ENCODE measurements around the gene FMNL3.
A peak's percentile ranks its signal among the peaks of the same experiment; 100 is the strongest.
"Not testable (repeated sequence)": the region's sequence is repeated elsewhere in the genome, so short reads cannot be mapped to it uniquely, and the experiment has no call there.

FMNL3 gene

GRCh38 chr12:49619286-49619685, 87.9 kb downstream of the FMNL3 start:
- Histone ChIP-seq H3K9me3 (no peaks in the 10 kb centered on the region; the same call in 1 of the 2 replicates), H3K4me3 (no peak overlapping the region), H3K36me3 (replicated peaks) (no peaks in the 10 kb centered on the region), H3K4me1 (peaks cover 20% of the 10 kb centered on the region), H3K27me3 (ENCODE audit: low read depth) (no peaks in the 10 kb centered on the region)
- no peak for DNase-seq (ENCODE audit: low spot score in 2 of 2)
- in situ Hi-C loops (cut with MboI; ENCODE audit: low sequenced_read_pairs): no loop called here

GRCh38 chr12:49618576-49618975, 88.6 kb downstream of the FMNL3 start:
- DNase-seq (ENCODE audit: low spot score in 2 of 2): no peak
- Histone ChIP-seq H3K36me3 (replicated peaks) (no peaks in the 10 kb centered on the region), H3K4me1 (peaks cover 15% of the 10 kb centered on the region), H3K27me3 (ENCODE audit: low read depth) (no peaks in the 10 kb centered on the region), H3K4me3 (no peak overlapping the region), H3K9me3 (no peaks in the 10 kb centered on the region; the same call in 1 of the 2 replicates)
- in situ Hi-C loops (cut with MboI; ENCODE audit: low sequenced_read_pairs): no loop called here

- Histone ChIP-seq H3K4me3 (no peak overlapping the region), H3K4me1 (peaks cover 5% of the 10 kb centered on the region), H3K27me3 (ENCODE audit: low read depth) (no peaks in the 10 kb centered on the region), H3K36me3 (replicated peaks) (no peaks in the 10 kb centered on the region), H3K9me3 (no peaks in the 10 kb centered on the region; the same call in 1 of the 2 replicates)
- DNase-seq (ENCODE audit: low spot score in 2 of 2): no peak
- in situ Hi-C loops (cut with MboI; ENCODE audit: low sequenced_read_pairs): no loop called here
Observed at GRCh38 chr12:49616533-49617219, 90.5 kb downstream of the FMNL3 start.

- DNase-seq (ENCODE audit: low spot score in 2 of 2): no peak
- Histone ChIP-seq H3K4me3 (no peak overlapping the region), H3K36me3 (replicated peaks) (no peaks in the 10 kb centered on the region), H3K9me3 (no peaks in the 10 kb centered on the region; the same call in 1 of the 2 replicates), H3K4me1 (no peaks in the 10 kb centered on the region), H3K27me3 (ENCODE audit: low read depth) (no peaks in the 10 kb centered on the region)
- in situ Hi-C loops (cut with MboI; ENCODE audit: low sequenced_read_pairs): no loop called here
Observed at GRCh38 chr12:49615725-49616124, 91.5 kb downstream of the FMNL3 start.

GRCh38 chr12:49612210-49612609, 95.0 kb downstream of the FMNL3 start:
- H3K4me1 ChIP-seq: no peaks in the 10 kb centered on the region
- DNase-seq (ENCODE audit: low spot score in 2 of 2): no peak
- in situ Hi-C loops (cut with MboI; ENCODE audit: low sequenced_read_pairs): no loop called here

GRCh38 chr12:49610785-49611184, 96.4 kb downstream of the FMNL3 start:
- DNase-seq (ENCODE audit: low spot score in 2 of 2); H3K4me1 ChIP-seq; H3K36me3 ChIP-seq (replicated peaks); H3K27me3 ChIP-seq (ENCODE audit: low read depth); in situ Hi-C loops (cut with MboI; ENCODE audit: low sequenced_read_pairs); H3K4me3 ChIP-seq; H3K9me3 ChIP-seq: not testable (repeated sequence)

More at GRCh38 chr12:49612210-49612609, 95.0 kb downstream of the FMNL3 start:
- H3K27me3 ChIP-seq (ENCODE audit: low read depth): no peaks in the 10 kb centered on the region
- no peaks in the 10 kb centered on the region for H3K36me3 ChIP-seq (replicated peaks)
- H3K4me3 ChIP-seq: no peak overlapping the region
- no peaks in the 10 kb centered on the region; the same call in 1 of the 2 replicates for H3K9me3 ChIP-seq

- H3K4me3 ChIP-seq: no peak overlapping the region
- no peaks in the 10 kb centered on the region for H3K27me3 ChIP-seq (ENCODE audit: low read depth)
- DNase-seq (ENCODE audit: low spot score in 2 of 2): peak; percentile 20 to 54
- H3K4me1 ChIP-seq: no peaks in the 10 kb centered on the region
- in situ Hi-C loops (cut with MboI; ENCODE audit: low sequenced_read_pairs): no loop called here
- H3K36me3 ChIP-seq (replicated peaks): no peaks in the 10 kb centered on the region
- H3K9me3 ChIP-seq: no peaks in the 10 kb centered on the region; the same call in 1 of the 2 replicates
Observed at GRCh38 chr12:49609875-49610154, 97.4 kb downstream of the FMNL3 start.

- Histone ChIP-seq H3K4me1 (no peaks in the 10 kb centered on the region), H3K4me3 (no peak overlapping the region), H3K36me3 (replicated peaks) (no peaks in the 10 kb centered on the region), H3K27me3 (ENCODE audit: low read depth) (no peaks in the 10 kb centered on the region), H3K9me3 (no peaks in the 10 kb centered on the region; the same call in 1 of the 2 replicates)
- DNase-seq (ENCODE audit: low spot score in 2 of 2): no peak
- in situ Hi-C loops (cut with MboI; ENCODE audit: low sequenced_read_pairs): no loop called here
Observed at GRCh38 chr12:49609059-49609874, 97.9 kb downstream of the FMNL3 start.

- H3K27me3 ChIP-seq (ENCODE audit: low read depth); DNase-seq (ENCODE audit: low spot score in 2 of 2); H3K4me1 ChIP-seq; H3K4me3 ChIP-seq; H3K9me3 ChIP-seq; H3K36me3 ChIP-seq (replicated peaks); in situ Hi-C loops (cut with MboI; ENCODE audit: low sequenced_read_pairs): not testable (repeated sequence)
Observed at GRCh38 chr12:49605539-49605938, 101.7 kb downstream of the FMNL3 start, which contains the start of gene FAM186B. Gene FAM186B (minus strand): TSS chr12:49605639. CDS start chr12:49605477, 162 bp downstream.

- Histone ChIP-seq H3K9me3 (no peaks in the 10 kb centered on the region), H3K27me3 (ENCODE audit: low read depth) (no peaks in the 10 kb centered on the region), H3K36me3 (replicated peaks) (no peaks in the 10 kb centered on the region), H3K4me3 (no peak overlapping the region), H3K4me1 (no peaks in the 10 kb centered on the region)
- DNase-seq (ENCODE audit: low spot score in 2 of 2): no peak
- in situ Hi-C loops (cut with MboI; ENCODE audit: low sequenced_read_pairs): no loop called here
Observed at GRCh38 chr12:49604856-49605255, 102.3 kb downstream of the FMNL3 start.

- H3K4me1 ChIP-seq: no peaks in the 10 kb centered on the region
- H3K9me3 ChIP-seq: no peaks in the 10 kb centered on the region
- in situ Hi-C loops (cut with MboI; ENCODE audit: low sequenced_read_pairs): no loop called here
- DNase-seq (ENCODE audit: low spot score in 2 of 2): no peak
- H3K4me3 ChIP-seq: no peak overlapping the region
- H3K27me3 ChIP-seq (ENCODE audit: low read depth): no peaks in the 10 kb centered on the region
- no peaks in the 10 kb centered on the region for H3K36me3 ChIP-seq (replicated peaks)
Observed at GRCh38 chr12:49603721-49604120, 103.5 kb downstream of the FMNL3 start.

GRCh38 chr12:49599961-49600360, 107.2 kb downstream of the FMNL3 start:
- no peak overlapping the region for H3K4me3 ChIP-seq
- no peaks in the 10 kb centered on the region for H3K27me3 ChIP-seq (ENCODE audit: low read depth)
- in situ Hi-C loops (cut with MboI; ENCODE audit: low sequenced_read_pairs): no loop called here
- H3K9me3 ChIP-seq: no peaks in the 10 kb centered on the region
- no peaks in the 10 kb centered on the region for H3K4me1 ChIP-seq
- no peaks in the 10 kb centered on the region for H3K36me3 ChIP-seq (replicated peaks)
- no peak for DNase-seq (ENCODE audit: low spot score in 2 of 2)

GRCh38 chr12:49598527-49598926, 108.7 kb downstream of the FMNL3 start:
- Histone ChIP-seq H3K36me3 (replicated peaks) (no peaks in the 10 kb centered on the region), H3K9me3 (no peaks in the 10 kb centered on the region), H3K27me3 (ENCODE audit: low read depth) (no peaks in the 10 kb centered on the region), H3K4me3 (no peak overlapping the region), H3K4me1 (no peaks in the 10 kb centered on the region)
- in situ Hi-C loops (cut with MboI; ENCODE audit: low sequenced_read_pairs): no loop called here
- no peak for DNase-seq (ENCODE audit: low spot score in 2 of 2)

Measured in HAP-1 (cell line).